Fibroblast of lung (primary cell): ENCODE measurements around the gene GUCY2D.

Source experiments
- EZH2 ChIP-seq: IDR thresholded peaks from 2 replicates; pipeline ENCODE4 v1.5.1; 2012; ENCODE audit warnings: low read length, control low read depth, mild to moderate bottlenecking; ENCODE audit errors: missing control alignments
- TF ChIP-seq, protein P1 (sequence below), 2 donors: IDR thresholded peaks in 1 of 2; conservative IDR thresholded peaks in 1 of 2; 1 replicate in 1 of 2; 2 replicates in 1 of 2; pipeline ENCODE4 v1.5.1; 2011 to 2012; ENCODE audit warnings: low read length in 2 of 2, control low read depth in 1 of 2, inconsistent platforms in 1 of 2, low read depth in 1 of 2, mild to moderate bottlenecking in 1 of 2

DNA sequence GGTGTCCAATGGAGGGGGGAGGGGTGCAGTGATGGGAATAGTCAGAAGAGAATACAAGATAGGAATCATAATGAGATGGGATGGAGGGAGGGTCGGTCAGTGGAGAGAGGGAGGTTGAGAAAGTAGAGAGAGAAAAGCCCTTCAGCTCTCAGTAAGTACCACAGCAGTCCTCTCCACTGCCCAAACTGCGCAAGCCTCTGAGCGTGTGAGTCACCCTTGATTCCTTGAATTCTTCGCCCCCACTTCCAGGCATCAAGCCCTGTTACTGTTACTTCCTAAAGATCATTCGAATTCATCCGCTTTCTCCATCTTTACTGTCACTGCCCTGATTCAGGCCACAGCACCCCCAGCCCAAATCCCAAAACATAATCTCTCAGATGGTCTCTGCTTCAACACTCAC is 2.5 kb downstream of the GUCY2D start:
- TF ChIP-seq, protein P1, sequence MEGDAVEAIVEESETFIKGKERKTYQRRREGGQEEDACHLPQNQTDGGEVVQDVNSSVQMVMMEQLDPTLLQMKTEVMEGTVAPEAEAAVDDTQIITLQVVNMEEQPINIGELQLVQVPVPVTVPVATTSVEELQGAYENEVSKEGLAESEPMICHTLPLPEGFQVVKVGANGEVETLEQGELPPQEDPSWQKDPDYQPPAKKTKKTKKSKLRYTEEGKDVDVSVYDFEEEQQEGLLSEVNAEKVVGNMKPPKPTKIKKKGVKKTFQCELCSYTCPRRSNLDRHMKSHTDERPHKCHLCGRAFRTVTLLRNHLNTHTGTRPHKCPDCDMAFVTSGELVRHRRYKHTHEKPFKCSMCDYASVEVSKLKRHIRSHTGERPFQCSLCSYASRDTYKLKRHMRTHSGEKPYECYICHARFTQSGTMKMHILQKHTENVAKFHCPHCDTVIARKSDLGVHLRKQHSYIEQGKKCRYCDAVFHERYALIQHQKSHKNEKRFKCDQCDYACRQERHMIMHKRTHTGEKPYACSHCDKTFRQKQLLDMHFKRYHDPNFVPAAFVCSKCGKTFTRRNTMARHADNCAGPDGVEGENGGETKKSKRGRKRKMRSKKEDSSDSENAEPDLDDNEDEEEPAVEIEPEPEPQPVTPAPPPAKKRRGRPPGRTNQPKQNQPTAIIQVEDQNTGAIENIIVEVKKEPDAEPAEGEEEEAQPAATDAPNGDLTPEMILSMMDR (conservative IDR thresholded peaks at IDR 0.05 in 1 of 2, IDR thresholded peaks at IDR 0.05 in 1 of 2; ENCODE audit: low read depth in 1 of 2, low read length in 2 of 2) = no peak
- TF ChIP-seq EZH2 = no peak
